Ishikawa (cell line): ENCODE data around the gene SCNN1B.

Experiments used
- CEBPB ChIP-seq: IDR thresholded peaks from 2 replicates; pipeline ENCODE4 v1.6.1; 2012
- CREB1 ChIP-seq: IDR thresholded peaks from 2 replicates; pipeline ENCODE4 v1.6.1; 2012; ENCODE audit warnings: low read depth
- EGR1 ChIP-seq: IDR thresholded peaks from 2 replicates; pipeline ENCODE4 v1.6.1; 2012
- EP300 ChIP-seq: IDR thresholded peaks from 2 replicates; pipeline ENCODE4 v1.6.1; 2012; ENCODE audit warnings: borderline replicate concordance
- FOXM1 ChIP-seq: IDR thresholded peaks from 2 replicates; pipeline ENCODE4 v1.6.1; 2012; ENCODE audit warnings: low read depth, borderline replicate concordance
- NFIC ChIP-seq: IDR thresholded peaks from 2 replicates; pipeline ENCODE4 v1.6.1; 2012
- RAD21 ChIP-seq: IDR thresholded peaks from 2 replicates; pipeline ENCODE4 v1.6.1; 2012; ENCODE audit warnings: low read depth
- REST ChIP-seq: IDR thresholded peaks from 2 replicates; pipeline ENCODE4 v1.6.1; 2012; ENCODE audit warnings: low read depth, mild to moderate bottlenecking
- TAF1 ChIP-seq: IDR thresholded peaks from 2 replicates; pipeline ENCODE4 v1.6.1; 2012; ENCODE audit warnings: low read depth, mild to moderate bottlenecking
- TCF12 ChIP-seq: IDR thresholded peaks from 2 replicates; pipeline ENCODE4 v1.6.1; 2012; ENCODE audit warnings: low read depth
- TEAD4 ChIP-seq: IDR thresholded peaks from 2 replicates; pipeline ENCODE4 v1.6.1; 2012
- USF1 ChIP-seq: IDR thresholded peaks from 2 replicates; pipeline ENCODE4 v1.6.1; 2012
- YY1 ChIP-seq: IDR thresholded peaks from 2 replicates; pipeline ENCODE4 v1.6.1; 2012; ENCODE audit warnings: low read depth
- ZBTB7A ChIP-seq: IDR thresholded peaks from 2 replicates; pipeline ENCODE4 v1.6.1; 2012; ENCODE audit warnings: low read depth
- TF ChIP-seq, protein P1 (sequence below): IDR thresholded peaks from 2 replicates; pipeline ENCODE4 v1.6.1; 2012

SCNN1B gene

DNA sequence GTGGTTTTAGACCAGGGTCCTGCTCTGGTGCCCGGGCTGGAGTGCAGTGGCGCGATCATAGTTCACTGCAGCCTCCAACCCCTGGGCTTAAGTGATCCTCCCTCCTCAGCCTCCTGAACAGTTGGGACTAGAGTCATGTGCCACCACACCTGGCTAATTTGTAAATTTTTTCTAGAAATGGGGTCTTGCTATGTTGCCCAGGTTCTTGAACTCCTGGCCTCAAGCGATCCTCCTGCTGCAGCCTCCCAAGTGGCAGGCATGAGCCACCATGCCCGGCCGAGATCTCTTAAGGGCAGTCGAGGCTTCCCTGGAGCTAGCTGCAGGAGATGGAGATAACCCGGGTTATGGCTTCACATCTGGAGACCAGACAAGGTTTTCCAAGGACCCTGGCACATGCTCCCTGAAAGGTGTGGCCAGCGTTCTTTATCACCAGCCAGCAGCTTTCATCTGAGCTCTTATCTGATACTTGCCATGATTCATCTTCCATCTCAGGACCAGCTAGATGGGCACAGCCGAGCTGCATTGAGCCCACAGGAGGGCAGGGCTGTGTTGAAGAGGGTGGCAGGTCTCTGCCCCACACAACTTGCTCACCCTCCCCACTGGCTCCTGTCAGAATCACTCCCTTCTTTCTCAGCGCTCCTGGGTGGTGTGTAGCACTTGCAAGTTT lies 28.6 kb downstream of the SCNN1B start:
- TF ChIP-seq FOXM1 (no peak), YY1 (no peak), ZBTB7A (no peak)

- no peak for TF ChIP-seq REST
- TF ChIP-seq CEBPB = no peak
- no peak for TF ChIP-seq RAD21
- no peak for TF ChIP-seq EGR1
- no peak for TF ChIP-seq EP300
- no peak for TF ChIP-seq USF1
- no peak for TF ChIP-seq FOXM1
- TF ChIP-seq YY1 = no peak
- no peak for TF ChIP-seq CREB1
- no peak for TF ChIP-seq TEAD4
- TF ChIP-seq, protein P1, sequence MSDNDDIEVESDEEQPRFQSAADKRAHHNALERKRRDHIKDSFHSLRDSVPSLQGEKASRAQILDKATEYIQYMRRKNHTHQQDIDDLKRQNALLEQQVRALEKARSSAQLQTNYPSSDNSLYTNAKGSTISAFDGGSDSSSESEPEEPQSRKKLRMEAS = no peak
- TF ChIP-seq ZBTB7A = no peak
Observed at GRCh38 chr16:23333034-23333579, 31.0 kb downstream of the SCNN1B start.

DNA sequence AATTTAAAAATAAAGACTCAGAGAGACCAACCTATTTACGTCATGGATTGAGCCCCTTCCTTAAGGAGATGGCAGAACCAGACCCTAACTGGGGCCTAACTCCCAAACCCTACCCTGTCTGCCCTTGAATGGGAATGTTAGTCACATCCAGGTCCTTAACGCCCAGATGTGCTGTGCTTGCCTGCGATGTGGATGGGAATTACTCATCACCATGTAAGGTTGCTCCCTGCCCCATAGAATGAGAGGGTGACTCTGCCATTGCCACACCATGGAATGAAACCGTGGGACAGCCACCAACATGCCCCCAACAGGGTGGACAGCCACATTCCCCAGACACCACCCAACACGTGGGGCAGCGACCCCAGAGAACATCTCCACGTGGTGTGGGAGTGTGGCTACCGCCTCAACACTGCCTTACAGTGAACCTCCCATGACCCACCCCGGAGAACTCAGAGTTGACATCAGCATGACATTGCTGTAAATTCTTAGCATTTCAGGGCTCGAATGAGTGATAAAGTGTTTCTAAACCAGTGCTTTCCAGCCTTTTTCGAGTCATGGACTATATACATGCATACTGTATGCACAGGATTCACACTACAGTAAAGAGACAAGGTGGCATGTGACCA lies 31.8 kb downstream of the SCNN1B start:
- no peak for TF ChIP-seq YY1
- no peak for TF ChIP-seq CEBPB
- no peak for TF ChIP-seq RAD21
- TF ChIP-seq EP300 = no peak
- no peak for TF ChIP-seq CREB1

DNA sequence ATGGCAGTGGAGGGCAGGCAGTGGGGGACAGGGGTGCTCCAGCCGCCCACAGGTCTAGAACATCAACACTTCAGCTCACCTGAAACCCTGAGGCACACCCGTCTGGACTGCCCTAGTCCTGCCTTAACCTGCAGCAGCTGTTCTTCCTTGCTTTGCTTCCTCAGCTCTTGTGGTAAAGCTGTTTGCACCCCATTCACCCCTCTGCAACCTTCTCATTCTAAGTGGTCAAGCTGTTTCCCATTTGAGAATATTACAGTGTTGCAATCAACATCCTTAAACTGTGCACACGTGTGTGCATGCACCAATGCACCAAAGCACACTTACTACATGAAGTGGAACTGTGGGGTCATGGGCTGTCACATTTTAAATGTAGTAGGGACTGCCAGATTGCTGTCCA lies 32.4 kb downstream of the SCNN1B start:
- TF ChIP-seq FOXM1 (no peak), ZBTB7A (no peak), TCF12 (no peak), REST (no peak), EGR1 (no peak), YY1 (no peak), NFIC (no peak), EP300 (no peak), RAD21 (no peak), CREB1 (no peak), CEBPB (no peak), TEAD4 (no peak), TAF1 (no peak), USF1 (no peak)
- TF ChIP-seq, protein P1 = no peak

GRCh38 chr16:23334950-23335349 lies 32.8 kb downstream of the SCNN1B start:
- TF ChIP-seq CEBPB (no peak), EP300 (no peak), CREB1 (no peak), TAF1 (no peak)

GRCh38 chr16:23337836-23338550 lies 35.9 kb downstream of the SCNN1B start:
- TF ChIP-seq FOXM1 (no peak), TEAD4 (no peak), RAD21 (no peak), CEBPB (no peak), YY1 (no peak), CREB1 (no peak), REST (no peak), TAF1 (no peak)
